KOPT-K1 (cell line): ENCODE data around the gene MUC5AC.

Experiments used
- H3K27ac ChIP-seq: fragments of 200-600 bp; sonication (generic); 2 replicates; pipeline ENCODE4 v1.5.1; 2016; ENCODE audit warnings: antibody characterized with exemption, mild to moderate bottlenecking, low read depth, low read length; ENCODE audit not compliant: poor library complexity, severe bottlenecking
- H3K36me3 ChIP-seq: fragments of 200-600 bp; sonication (generic); 2 replicates; pipeline ENCODE4 v1.5.1; 2017; ENCODE audit warnings: antibody characterized with exemption, mild to moderate bottlenecking, low read length, moderate library complexity; ENCODE audit not compliant: insufficient read depth
- H3K9me3 ChIP-seq: fragments of 200-600 bp; sonication (generic); 2 replicates; pipeline ENCODE4 v1.5.1; 2017; ENCODE audit warnings: antibody characterized with exemption, low read length, mild to moderate bottlenecking; ENCODE audit not compliant: insufficient read depth, poor library complexity, severe bottlenecking

Gene MUC5AC

GRCh38 chr11:1229471-1230120, 71.8 kb downstream of the MUC5AC start:
- Histone ChIP-seq H3K27ac (no peak overlapping the region), H3K36me3 (no peaks in the 10 kb centered on the region), H3K9me3 (no peaks in the 10 kb centered on the region)

- H3K9me3 ChIP-seq, result no peaks in the 10 kb centered on the region
- no peak overlapping the region for H3K27ac ChIP-seq
These were observed 72.3 kb downstream of the MUC5AC start for GRCh38 chr11:1230121-1230455.

GRCh38 chr11:1230456-1231395, 73.0 kb downstream of the MUC5AC start:
- no peak overlapping the region for H3K27ac ChIP-seq
- no peaks in the 10 kb centered on the region for H3K36me3 ChIP-seq
- no peaks in the 10 kb centered on the region for H3K9me3 ChIP-seq

More at GRCh38 chr11:1230121-1230455, 72.3 kb downstream of the MUC5AC start:
- H3K36me3 ChIP-seq, result no peaks in the 10 kb centered on the region

GRCh38 chr11:1231396-1232020, 73.8 kb downstream of the MUC5AC start:
- Histone ChIP-seq H3K36me3 (no peaks in the 10 kb centered on the region), H3K9me3 (no peaks in the 10 kb centered on the region), H3K27ac (no peak overlapping the region)

GRCh38 chr11:1232021-1232882, 74.5 kb downstream of the MUC5AC start:
- H3K9me3 ChIP-seq, result no peaks in the 10 kb centered on the region
- H3K27ac ChIP-seq, result no peak overlapping the region
- H3K36me3 ChIP-seq, result no peaks in the 10 kb centered on the region

- Histone ChIP-seq H3K27ac (no peak overlapping the region), H3K36me3 (no peaks in the 10 kb centered on the region), H3K9me3 (no peaks in the 10 kb centered on the region)
These were observed 75.1 kb downstream of the MUC5AC start for GRCh38 chr11:1232883-1233321.

- no peaks in the 10 kb centered on the region for H3K9me3 ChIP-seq
- H3K27ac ChIP-seq, result no peak overlapping the region
- no peaks in the 10 kb centered on the region for H3K36me3 ChIP-seq
These were observed 75.7 kb downstream of the MUC5AC start for GRCh38 chr11:1233351-1234053.

- H3K36me3 ChIP-seq, result no peaks in the 10 kb centered on the region
- H3K9me3 ChIP-seq, result no peaks in the 10 kb centered on the region
- no peak overlapping the region for H3K27ac ChIP-seq
These were observed 76.4 kb downstream of the MUC5AC start for GRCh38 chr11:1234054-1234720.

- no peaks in the 10 kb centered on the region for H3K9me3 ChIP-seq
- H3K27ac ChIP-seq, result no peak overlapping the region
- no peaks in the 10 kb centered on the region for H3K36me3 ChIP-seq
These were observed 77.1 kb downstream of the MUC5AC start for GRCh38 chr11:1234771-1235305.

GRCh38 chr11:1235306-1235900, 77.7 kb downstream of the MUC5AC start:
- no peaks in the 10 kb centered on the region for H3K36me3 ChIP-seq
- H3K9me3 ChIP-seq, result no peaks in the 10 kb centered on the region
- no peak overlapping the region for H3K27ac ChIP-seq

- Histone ChIP-seq H3K36me3 (no peaks in the 10 kb centered on the region), H3K27ac (no peak overlapping the region), H3K9me3 (no peaks in the 10 kb centered on the region)
These were observed 78.2 kb downstream of the MUC5AC start for GRCh38 chr11:1235901-1236315.

- Histone ChIP-seq H3K27ac (no peak overlapping the region), H3K36me3 (no peaks in the 10 kb centered on the region), H3K9me3 (no peaks in the 10 kb centered on the region)
These were observed 78.8 kb downstream of the MUC5AC start for GRCh38 chr11:1236316-1237127.
